HL-60 (cell line): ENCODE data around the gene TRAF7.

Experiments used
- DNase-seq, 2 experiments: peaks; one replicate each; pipeline ENCODE4 v3.0.0-alpha.2; 2010 to 2020; ENCODE audit warnings: low read depth in 1 of 2, low spot score in 1 of 2
- H3K27ac ChIP-seq: fragments of 250-450 bp; sonication (Bioruptor Pico); replicated peaks from 2 replicates; pipeline ENCODE4 v1.5.1; 2020; ENCODE audit warnings: mild to moderate bottlenecking, moderate library complexity
- H3K27me3 ChIP-seq: fragments of 250-450 bp; sonication (Bioruptor Pico); 2 replicates; pipeline ENCODE4 v1.5.1; 2021; ENCODE audit warnings: mild to moderate bottlenecking, moderate library complexity; ENCODE audit not compliant: insufficient read depth, poor library complexity, severe bottlenecking
- H3K4me3 ChIP-seq: replicated peaks from 2 replicates; pipeline ENCODE4 v1.5.1; 2011; ENCODE audit warnings: mild to moderate bottlenecking, control low read depth, low read length; ENCODE audit not compliant: insufficient read depth
- CTCF ChIP-seq: IDR thresholded peaks from one replicate; pipeline ENCODE4 v1.5.1; 2011; ENCODE audit warnings: low read length, control low read depth, inconsistent platforms; ENCODE audit not compliant: insufficient read depth
- GABPA ChIP-seq: IDR thresholded peaks from 2 replicates; pipeline ENCODE4 v1.6.1; 2012; ENCODE audit warnings: low read depth
- POLR2AphosphoS5 ChIP-seq: IDR thresholded peaks from 2 replicates; pipeline ENCODE4 v1.6.1; 2012; ENCODE audit warnings: low read depth
- REST ChIP-seq: IDR thresholded peaks from 2 replicates; pipeline ENCODE4 v1.6.1; 2012; ENCODE audit warnings: low read depth; ENCODE audit not compliant: insufficient replicate concordance
- SPI1 ChIP-seq: IDR thresholded peaks from 2 replicates; pipeline ENCODE4 v1.6.1; 2012; ENCODE audit warnings: low read depth, mild to moderate bottlenecking, borderline replicate concordance

Gene TRAF7

GRCh38 chr16:2161911-2162310 is 6.3 kb downstream of the TRAF7 start:
- no peak for TF ChIP-seq CTCF
- TF ChIP-seq POLR2AphosphoS5: no peak
- no peak for TF ChIP-seq SPI1
- Histone ChIP-seq H3K4me3 (no peak overlapping the region), H3K27ac (no peak overlapping the region), H3K27me3 (no peaks in the 10 kb centered on the region)
- no peak for DNase-seq

- Histone ChIP-seq H3K27ac (no peak overlapping the region), H3K27me3 (no peaks in the 10 kb centered on the region), H3K4me3 (no peak overlapping the region)
- TF ChIP-seq CTCF (no peak), REST (no peak), GABPA (no peak), POLR2AphosphoS5 (no peak), SPI1 (no peak)
- no peak for DNase-seq
Observed at GRCh38 chr16:2162676-2163118, 7.1 kb downstream of the TRAF7 start.

- DNase-seq: no peak
- H3K27ac ChIP-seq: no peak overlapping the region
- H3K27me3 ChIP-seq: no peaks in the 10 kb centered on the region
- no peak for TF ChIP-seq REST
- no peak for TF ChIP-seq CTCF
- TF ChIP-seq GABPA: no peak
- no peak for TF ChIP-seq SPI1
- no peak for TF ChIP-seq POLR2AphosphoS5
- H3K4me3 ChIP-seq: no peak overlapping the region
Observed at GRCh38 chr16:2163211-2163881, 7.8 kb downstream of the TRAF7 start.

- Histone ChIP-seq H3K4me3 (no peak overlapping the region), H3K27ac (no peak overlapping the region), H3K27me3 (no peaks in the 10 kb centered on the region)
- DNase-seq: no peak
- TF ChIP-seq REST (no peak), GABPA (no peak), POLR2AphosphoS5 (no peak), CTCF (no peak), SPI1 (no peak)
Observed at GRCh38 chr16:2165861-2166260, 10.3 kb downstream of the TRAF7 start.
